ENCODE measurements around the gene TRIM61.
"Not testable (repeated sequence)": the region's sequence is repeated elsewhere in the genome, so short reads cannot be mapped to it uniquely, and the experiment has no call there.

Gene TRIM61

GRCh38 chr4:164956766-164957643 is 20.5 kb downstream of the TRIM61 start:
- Histone ChIP-seq H3K9ac (ENCODE audit: low read length in 2 of 2) (peak overlapping the region; percentile 71 to 76), H3K27ac (ENCODE audit: low read length) (no peak overlapping the region), H3K4me1 (ENCODE audit: control insufficient read depth, insufficient read depth, low read length) (no peaks in the 10 kb centered on the region), H3K27me3 (ENCODE audit: control insufficient read depth in 1 of 2, insufficient read depth in 2 of 2, low read length in 2 of 2) (no peaks in the 10 kb centered on the region), H3K9me3 (ENCODE audit: control insufficient read depth in 2 of 2, low read length in 2 of 2) (no peaks in the 10 kb centered on the region), H3K4me3 (ENCODE audit: low read length in 2 of 2) (peak overlapping the region; percentile 87 to 90), H3K36me3 (ENCODE audit: control insufficient read depth in 2 of 2, insufficient read depth in 2 of 2, low read length in 2 of 2) (no peaks in the 10 kb centered on the region)

GRCh38 chr4:164955107-164955805 is 22.2 kb downstream of the TRIM61 start:
- Histone ChIP-seq H3K4me3 (ENCODE audit: low read length in 2 of 2) (no peak overlapping the region), H3K9ac (ENCODE audit: low read length in 2 of 2) (no peak overlapping the region), H3K4me1 (ENCODE audit: control insufficient read depth, insufficient read depth, low read length) (no peaks in the 10 kb centered on the region), H3K27ac (ENCODE audit: low read length) (no peak overlapping the region), H3K9me3 (ENCODE audit: control insufficient read depth in 2 of 2, low read length in 2 of 2) (no peaks in the 10 kb centered on the region), H3K27me3 (ENCODE audit: control insufficient read depth in 1 of 2, insufficient read depth in 2 of 2, low read length in 2 of 2) (no peaks in the 10 kb centered on the region), H3K36me3 (ENCODE audit: control insufficient read depth in 2 of 2, insufficient read depth in 2 of 2, low read length in 2 of 2) (no peaks in the 10 kb centered on the region)

DNA sequence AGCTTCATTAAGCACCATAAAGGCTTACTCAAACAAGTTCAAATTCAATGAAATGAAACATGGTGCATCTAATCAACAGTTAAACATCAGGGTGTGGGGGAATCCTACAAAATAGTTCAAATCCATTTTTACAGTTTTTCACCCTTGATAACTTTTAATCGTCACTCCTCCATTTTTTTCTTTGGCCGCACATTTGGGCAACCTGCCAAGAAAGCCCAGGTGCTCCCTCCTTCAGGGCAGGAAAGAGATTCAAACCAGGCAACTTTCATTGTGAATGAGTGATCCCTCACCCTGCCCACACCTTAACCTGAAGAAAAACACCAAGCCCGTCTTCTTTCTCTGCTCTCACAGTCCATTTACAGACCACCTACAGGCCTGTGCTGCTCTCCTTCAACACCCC is 24.9 kb downstream of the TRIM61 start:
- no peak overlapping the region for H3K27ac ChIP-seq (ENCODE audit: low read length)
- H3K9ac ChIP-seq (ENCODE audit: low read length in 2 of 2): no peak overlapping the region
- no peaks in the 10 kb centered on the region for H3K27me3 ChIP-seq (ENCODE audit: control insufficient read depth in 1 of 2, insufficient read depth in 2 of 2, low read length in 2 of 2)
- H3K4me3 ChIP-seq (ENCODE audit: low read length in 2 of 2): no peak overlapping the region
- no peaks in the 10 kb centered on the region for H3K4me1 ChIP-seq (ENCODE audit: control insufficient read depth, insufficient read depth, low read length)
- H3K9me3 ChIP-seq (ENCODE audit: control insufficient read depth in 2 of 2, low read length in 2 of 2): no peaks in the 10 kb centered on the region
- no peaks in the 10 kb centered on the region for H3K36me3 ChIP-seq (ENCODE audit: control insufficient read depth in 2 of 2, insufficient read depth in 2 of 2, low read length in 2 of 2)

- Histone ChIP-seq H3K4me1 (ENCODE audit: control insufficient read depth, insufficient read depth, low read length) (no peaks in the 10 kb centered on the region), H3K9ac (ENCODE audit: low read length in 2 of 2) (no peak overlapping the region), H3K27me3 (ENCODE audit: control insufficient read depth in 1 of 2, insufficient read depth in 2 of 2, low read length in 2 of 2) (no peaks in the 10 kb centered on the region), H3K27ac (ENCODE audit: low read length) (no peak overlapping the region), H3K36me3 (ENCODE audit: control insufficient read depth in 2 of 2, insufficient read depth in 2 of 2, low read length in 2 of 2) (no peaks in the 10 kb centered on the region), H3K9me3 (ENCODE audit: control insufficient read depth in 2 of 2, low read length in 2 of 2) (no peaks in the 10 kb centered on the region), H3K4me3 (ENCODE audit: low read length in 2 of 2) (no peak overlapping the region)
Measured at GRCh38 chr4:164949448-164950143, 27.9 kb downstream of the TRIM61 start.

DNA sequence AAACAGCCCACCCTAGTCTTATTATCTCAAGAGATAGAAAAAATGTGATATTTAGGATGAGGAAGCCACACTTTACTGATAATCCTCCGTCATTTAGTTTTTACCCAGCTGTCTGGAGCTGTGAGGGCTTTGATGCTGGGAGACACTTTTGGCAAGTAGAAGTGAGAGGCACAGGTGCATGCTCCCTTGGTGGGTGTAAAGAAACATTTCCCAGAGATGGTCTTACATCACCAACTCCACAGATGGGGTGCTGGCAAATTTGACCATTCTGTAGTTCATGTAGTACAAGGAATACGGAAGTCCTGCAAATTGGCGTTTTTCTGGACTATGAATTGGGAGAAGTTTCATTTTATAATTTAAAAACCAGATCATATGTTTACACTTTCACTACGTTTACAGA is 28.5 kb downstream of the TRIM61 start:
- H3K36me3 ChIP-seq (ENCODE audit: control insufficient read depth in 2 of 2, insufficient read depth in 2 of 2, low read length in 2 of 2): no peaks in the 10 kb centered on the region
- H3K9me3 ChIP-seq (ENCODE audit: control insufficient read depth in 2 of 2, low read length in 2 of 2): no peaks in the 10 kb centered on the region
- H3K27me3 ChIP-seq (ENCODE audit: control insufficient read depth in 1 of 2, insufficient read depth in 2 of 2, low read length in 2 of 2): no peaks in the 10 kb centered on the region
- H3K27ac ChIP-seq (ENCODE audit: low read length): no peak overlapping the region
- no peak overlapping the region for H3K9ac ChIP-seq (ENCODE audit: low read length in 2 of 2)
- H3K4me1 ChIP-seq (ENCODE audit: control insufficient read depth, insufficient read depth, low read length): no peaks in the 10 kb centered on the region
- no peak overlapping the region for H3K4me3 ChIP-seq (ENCODE audit: low read length in 2 of 2)

- H3K27me3 ChIP-seq (ENCODE audit: control insufficient read depth in 1 of 2, insufficient read depth in 2 of 2, low read length in 2 of 2); H3K9me3 ChIP-seq (ENCODE audit: control insufficient read depth in 2 of 2, low read length in 2 of 2): not testable (repeated sequence)
Measured at GRCh38 chr4:164948006-164948405, 29.5 kb downstream of the TRIM61 start.

DNA sequence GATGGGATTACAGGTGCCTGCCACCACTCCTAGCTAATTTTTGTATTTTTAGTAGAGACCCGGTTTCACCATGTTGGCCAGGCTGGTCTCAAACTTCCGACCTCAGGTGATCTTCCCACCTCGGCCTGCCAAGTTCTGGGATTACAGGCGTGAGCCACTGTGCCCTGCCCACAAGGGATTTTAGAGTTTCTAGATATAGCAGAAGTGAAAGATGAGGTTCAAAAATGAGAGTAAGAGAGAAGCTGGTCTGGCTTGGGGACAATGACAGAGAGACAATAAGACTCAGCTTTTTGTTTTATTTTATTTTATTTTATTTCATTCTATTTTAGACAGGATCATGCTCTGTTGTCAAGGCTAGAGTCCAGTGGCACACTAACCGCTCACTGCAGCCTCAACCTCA is 30.6 kb downstream of the TRIM61 start:
- Histone ChIP-seq H3K27me3 (ENCODE audit: control insufficient read depth in 1 of 2, insufficient read depth in 2 of 2, low read length in 2 of 2) (no peaks in the 10 kb centered on the region), H3K4me1 (ENCODE audit: control insufficient read depth, insufficient read depth, low read length) (no peaks in the 10 kb centered on the region), H3K36me3 (ENCODE audit: control insufficient read depth in 2 of 2, insufficient read depth in 2 of 2, low read length in 2 of 2) (no peaks in the 10 kb centered on the region), H3K27ac (ENCODE audit: low read length) (no peak overlapping the region), H3K9me3 (ENCODE audit: control insufficient read depth in 2 of 2, low read length in 2 of 2) (no peaks in the 10 kb centered on the region), H3K4me3 (ENCODE audit: low read length in 2 of 2) (no peak overlapping the region), H3K9ac (ENCODE audit: low read length in 2 of 2) (no peak overlapping the region)

More at GRCh38 chr4:164948006-164948405, 29.5 kb downstream of the TRIM61 start:
- not testable (repeated sequence) for H3K4me1 ChIP-seq (ENCODE audit: control insufficient read depth, insufficient read depth, low read length); H3K9ac ChIP-seq (ENCODE audit: low read length in 2 of 2); H3K27ac ChIP-seq (ENCODE audit: low read length); H3K4me3 ChIP-seq (ENCODE audit: low read length in 2 of 2); H3K36me3 ChIP-seq (ENCODE audit: control insufficient read depth in 2 of 2, insufficient read depth in 2 of 2, low read length in 2 of 2)

GRCh38 chr4:164945146-164945545 is 32.3 kb downstream of the TRIM61 start:
- H3K4me3 ChIP-seq (ENCODE audit: low read length in 2 of 2): no peak overlapping the region
- H3K9me3 ChIP-seq (ENCODE audit: control insufficient read depth in 2 of 2, low read length in 2 of 2): no peaks in the 10 kb centered on the region
- no peaks in the 10 kb centered on the region for H3K4me1 ChIP-seq (ENCODE audit: control insufficient read depth, insufficient read depth, low read length)
- no peaks in the 10 kb centered on the region for H3K36me3 ChIP-seq (ENCODE audit: control insufficient read depth in 2 of 2, insufficient read depth in 2 of 2, low read length in 2 of 2)
- no peak overlapping the region for H3K9ac ChIP-seq (ENCODE audit: low read length in 2 of 2)
- no peak overlapping the region for H3K27ac ChIP-seq (ENCODE audit: low read length)
- no peaks in the 10 kb centered on the region for H3K27me3 ChIP-seq (ENCODE audit: control insufficient read depth in 1 of 2, insufficient read depth in 2 of 2, low read length in 2 of 2)

DNA sequence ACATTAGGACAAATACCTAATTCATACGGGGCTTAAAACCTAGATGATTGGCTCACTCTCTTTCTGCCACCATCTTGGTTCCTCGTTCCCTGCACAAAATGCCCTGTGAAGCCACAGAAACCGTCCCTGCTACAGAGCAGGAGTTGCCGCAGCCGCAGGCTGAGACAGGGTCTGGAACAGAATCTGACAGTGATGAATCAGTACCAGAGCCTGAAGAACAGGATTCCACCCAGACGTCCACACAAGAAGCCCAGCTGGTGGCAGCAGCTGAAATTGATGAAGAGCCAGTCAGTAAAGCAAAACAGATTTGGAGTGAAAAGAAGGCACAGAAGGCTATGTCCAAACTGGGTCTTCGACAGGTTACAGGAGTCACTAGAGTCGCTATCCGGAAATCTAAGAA is 34.3 kb downstream of the TRIM61 start:
- H3K9ac ChIP-seq (ENCODE audit: low read length in 2 of 2): no peak overlapping the region
- H3K27me3 ChIP-seq (ENCODE audit: control insufficient read depth in 1 of 2, insufficient read depth in 2 of 2, low read length in 2 of 2): no peaks in the 10 kb centered on the region
- no peaks in the 10 kb centered on the region for H3K36me3 ChIP-seq (ENCODE audit: control insufficient read depth in 2 of 2, insufficient read depth in 2 of 2, low read length in 2 of 2)
- H3K27ac ChIP-seq (ENCODE audit: low read length): no peak overlapping the region
- no peaks in the 10 kb centered on the region for H3K9me3 ChIP-seq (ENCODE audit: control insufficient read depth in 2 of 2, low read length in 2 of 2)
- H3K4me1 ChIP-seq (ENCODE audit: control insufficient read depth, insufficient read depth, low read length): no peaks in the 10 kb centered on the region
- no peak overlapping the region for H3K4me3 ChIP-seq (ENCODE audit: low read length in 2 of 2)

DNA sequence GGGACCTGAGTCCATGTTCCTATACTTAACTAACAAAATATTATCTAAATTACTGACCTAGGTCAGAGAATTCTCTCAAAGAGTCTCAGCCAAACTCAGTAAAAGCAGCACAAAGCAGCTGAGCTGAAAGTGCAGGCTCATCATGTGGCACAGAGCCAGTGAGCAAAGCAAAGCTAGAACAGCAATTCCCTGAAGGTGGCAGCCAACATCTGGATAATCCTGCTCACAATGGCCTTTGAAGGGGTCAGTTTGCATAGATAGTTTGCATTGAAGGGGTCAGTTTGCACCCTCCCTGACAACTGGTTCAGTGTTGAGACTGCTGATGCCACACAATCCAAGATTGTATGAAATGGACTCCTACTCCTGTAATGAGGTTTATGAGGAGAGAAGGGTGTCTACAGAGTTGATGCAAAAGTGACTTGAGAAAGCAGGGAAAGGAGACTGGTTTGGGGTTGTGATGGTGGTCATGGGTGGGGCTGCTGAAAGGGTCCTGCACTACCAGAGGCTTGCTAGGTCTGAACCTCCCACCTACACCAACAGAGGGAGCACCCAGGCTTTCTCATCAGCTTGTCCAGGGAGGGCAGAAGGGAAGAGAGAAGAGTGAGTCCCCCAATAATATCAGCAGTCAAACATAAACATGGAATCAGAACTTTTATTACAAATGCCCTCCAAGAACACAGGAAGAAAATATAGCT is 39.7 kb downstream of the TRIM61 start:
- H3K4me1 ChIP-seq (ENCODE audit: control insufficient read depth, insufficient read depth, low read length): no peaks in the 10 kb centered on the region
- no peaks in the 10 kb centered on the region for H3K27me3 ChIP-seq (ENCODE audit: control insufficient read depth in 1 of 2, insufficient read depth in 2 of 2, low read length in 2 of 2)
- no peak overlapping the region for H3K4me3 ChIP-seq (ENCODE audit: low read length in 2 of 2)
- no peak overlapping the region for H3K27ac ChIP-seq (ENCODE audit: low read length)
- H3K9ac ChIP-seq (ENCODE audit: low read length in 2 of 2): no peak overlapping the region
- H3K36me3 ChIP-seq (ENCODE audit: control insufficient read depth in 2 of 2, insufficient read depth in 2 of 2, low read length in 2 of 2): no peaks in the 10 kb centered on the region
- H3K9me3 ChIP-seq (ENCODE audit: control insufficient read depth in 2 of 2, low read length in 2 of 2): no peaks in the 10 kb centered on the region

Data from stomach smooth muscle (tissue), 2 donors.